CD4-positive, alpha-beta T cell treated with Interleukin-6 at 100 ng/mL for 8 hours (primary cell): ENCODE results near the gene DPP6.

Experiments used
- DNase-seq: peaks from one replicate; pipeline ENCODE4 v3.0.0-alpha.2; 2020; ENCODE audit warnings: mixed read lengths, low spot score

Gene DPP6

DNA sequence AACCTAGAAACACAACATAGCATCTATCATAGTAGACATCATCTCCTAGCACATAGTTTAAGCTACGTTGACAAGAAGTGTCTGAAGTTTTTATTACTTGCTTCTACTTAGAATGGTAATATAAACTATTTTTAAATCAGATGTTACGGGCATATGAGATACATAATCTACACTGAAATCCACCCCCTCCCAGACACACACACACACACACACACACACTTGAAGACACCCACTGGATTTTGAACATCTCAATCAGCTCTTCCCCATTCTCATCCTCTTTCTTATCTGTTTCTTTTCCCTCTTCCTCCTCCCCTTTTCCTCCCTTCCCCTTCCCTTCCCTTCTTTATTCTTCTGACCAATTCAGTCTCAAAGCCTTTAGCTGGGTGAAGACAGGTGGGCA lies 774.8 kb downstream of the DPP6 start:
- DNase-seq, result no peak

DNA sequence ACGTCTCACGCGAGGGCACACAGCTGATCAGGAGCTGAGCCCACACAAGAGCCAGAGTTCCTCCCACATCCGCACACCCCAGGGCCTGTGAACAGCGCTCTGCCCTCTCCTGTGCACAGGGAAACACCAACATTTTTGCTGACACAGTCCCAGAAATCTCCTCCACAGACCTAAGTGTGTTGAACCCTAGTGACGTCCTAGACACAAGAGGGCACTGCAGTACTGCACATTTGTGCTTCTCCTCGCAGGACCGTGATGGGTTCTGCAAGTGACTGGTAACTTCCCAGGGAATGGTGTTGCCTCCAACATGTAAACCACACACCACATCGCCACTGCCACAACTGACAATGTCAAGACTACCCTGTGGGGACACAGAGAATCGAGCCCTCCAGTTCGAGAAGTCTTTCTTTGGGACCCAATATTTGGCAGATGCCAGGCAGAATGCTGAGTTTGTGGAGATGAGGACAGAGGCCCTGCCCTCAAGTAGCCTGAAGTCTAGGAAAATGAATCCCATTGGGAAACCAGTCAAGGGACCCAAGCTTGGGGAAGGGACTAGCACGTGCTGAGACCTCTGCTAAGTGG lies 780.5 kb downstream of the DPP6 start:
- no peak for DNase-seq

DNA sequence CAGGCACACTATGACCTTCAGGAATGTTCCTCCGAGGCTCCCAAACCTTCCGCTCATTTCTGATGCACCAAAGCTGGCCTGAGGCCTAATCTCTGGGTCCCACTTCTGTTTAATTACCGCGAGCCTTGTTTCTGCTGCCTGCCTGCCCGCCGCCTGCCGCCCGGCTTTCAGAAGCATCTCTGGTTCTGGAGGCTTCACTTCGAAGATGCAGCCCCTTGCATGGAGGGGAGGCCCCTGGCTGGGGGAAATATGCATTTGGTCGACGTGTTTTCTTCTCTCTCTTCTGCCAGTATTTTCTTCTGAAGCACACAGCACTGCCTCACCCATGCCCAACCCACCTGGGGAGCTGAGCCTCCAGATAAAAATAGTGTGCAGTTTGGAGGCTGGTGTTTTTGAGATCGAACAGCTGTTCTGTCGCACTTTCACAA lies 783.8 kb downstream of the DPP6 start:
- no peak for DNase-seq

DNA sequence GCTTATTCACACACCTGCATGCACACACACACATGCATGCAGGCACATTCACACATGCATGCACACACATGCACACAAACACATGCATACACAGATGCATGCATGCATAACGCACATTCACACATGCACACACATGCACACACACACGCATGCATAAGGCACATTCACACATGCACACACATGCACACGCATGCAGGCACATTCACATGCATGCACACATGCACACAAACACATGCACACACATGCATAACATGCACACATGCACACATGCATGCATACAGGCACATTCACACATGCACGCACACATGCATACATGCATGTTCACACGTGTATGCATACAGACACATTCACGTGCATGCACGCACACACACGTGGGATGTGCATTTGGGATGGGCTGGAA lies 784.9 kb downstream of the DPP6 start:
- DNase-seq, result no peak

DNA sequence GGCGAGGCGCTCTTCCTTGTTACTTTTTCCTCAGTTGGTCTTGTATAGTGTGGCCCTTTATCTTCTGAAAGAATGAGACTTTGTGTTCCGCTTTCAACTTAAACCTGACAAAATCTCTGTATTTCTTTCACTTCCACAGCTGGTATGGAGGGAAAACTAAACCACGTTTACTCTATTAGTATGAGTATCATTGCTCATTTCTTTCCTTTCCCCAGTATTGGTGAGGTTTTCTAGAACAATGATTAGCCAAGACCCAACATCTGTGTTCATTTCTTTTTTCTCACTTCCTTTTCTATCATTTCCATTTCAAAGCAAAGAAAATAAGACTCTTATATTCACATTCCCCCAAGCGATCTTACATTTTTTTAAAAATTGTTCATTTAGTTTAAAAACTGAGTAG lies 785.4 kb downstream of the DPP6 start:
- no peak for DNase-seq

DNA sequence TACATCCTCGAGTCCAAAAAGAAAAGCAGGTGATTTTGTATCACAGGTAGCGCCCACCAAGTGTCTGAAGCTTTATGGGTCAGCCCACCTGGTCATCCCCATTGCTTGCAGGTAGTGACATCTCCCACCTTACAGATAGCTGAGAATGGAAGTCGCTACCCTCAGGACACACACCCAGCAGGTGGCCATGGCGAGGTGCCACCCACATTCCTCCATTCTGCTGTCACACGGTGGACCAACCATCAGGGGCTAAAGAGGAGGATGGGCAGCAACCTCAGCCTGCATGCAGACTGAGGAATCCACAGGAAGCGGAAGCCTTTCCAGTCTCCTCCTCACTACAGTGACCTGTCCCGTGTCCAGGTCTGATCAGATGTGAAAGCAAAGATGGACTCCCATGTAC lies 787.9 kb downstream of the DPP6 start:
- no peak for DNase-seq

DNA sequence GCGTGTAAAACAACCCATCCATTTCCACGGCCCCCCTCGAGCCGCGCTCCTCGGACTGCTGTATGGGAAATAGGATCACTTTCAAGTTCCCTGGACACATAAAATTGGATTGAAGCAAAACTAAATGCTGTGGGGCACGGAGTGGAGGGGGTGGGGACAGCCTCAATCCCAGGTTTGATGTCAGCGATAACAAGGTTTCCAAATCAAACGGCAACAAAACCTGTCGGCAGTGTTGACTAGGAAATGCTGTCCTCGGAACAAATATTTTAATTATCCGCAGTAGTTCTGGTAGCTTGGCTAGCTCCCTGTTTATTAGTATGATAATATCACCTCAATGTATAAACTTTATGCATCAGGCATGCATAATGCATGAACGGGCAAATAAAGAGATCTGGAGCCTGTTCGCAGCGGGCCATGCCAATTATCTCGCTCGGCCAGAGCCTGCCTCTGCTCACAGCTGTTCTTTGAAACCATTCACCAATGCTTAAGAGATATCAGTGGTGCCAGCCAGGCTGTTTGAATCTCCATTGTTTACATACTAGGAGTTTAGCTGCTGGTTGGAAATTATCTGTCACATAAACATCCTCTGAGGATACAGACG lies 789.6 kb downstream of the DPP6 start:
- DNase-seq, result no peak

DNA sequence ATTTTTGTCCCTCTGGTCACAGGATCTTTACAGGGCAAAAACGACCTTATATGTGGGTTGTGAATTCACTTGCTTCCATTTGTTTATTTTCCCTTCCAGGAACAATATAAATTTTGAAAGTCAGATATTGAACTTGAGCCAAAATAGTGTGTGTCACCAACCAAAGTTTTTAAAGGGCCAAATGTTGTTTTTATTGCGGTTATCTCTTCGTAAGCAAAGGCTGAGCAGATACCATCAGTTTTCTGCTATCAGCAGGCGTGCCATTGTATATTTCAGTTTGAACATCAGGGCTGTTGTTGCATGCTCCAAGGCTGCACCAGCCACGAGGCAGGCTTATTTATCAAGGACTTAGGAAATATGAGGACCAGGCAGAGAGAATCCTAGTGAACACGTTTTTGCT lies 790.4 kb downstream of the DPP6 start:
- no peak for DNase-seq

DNA sequence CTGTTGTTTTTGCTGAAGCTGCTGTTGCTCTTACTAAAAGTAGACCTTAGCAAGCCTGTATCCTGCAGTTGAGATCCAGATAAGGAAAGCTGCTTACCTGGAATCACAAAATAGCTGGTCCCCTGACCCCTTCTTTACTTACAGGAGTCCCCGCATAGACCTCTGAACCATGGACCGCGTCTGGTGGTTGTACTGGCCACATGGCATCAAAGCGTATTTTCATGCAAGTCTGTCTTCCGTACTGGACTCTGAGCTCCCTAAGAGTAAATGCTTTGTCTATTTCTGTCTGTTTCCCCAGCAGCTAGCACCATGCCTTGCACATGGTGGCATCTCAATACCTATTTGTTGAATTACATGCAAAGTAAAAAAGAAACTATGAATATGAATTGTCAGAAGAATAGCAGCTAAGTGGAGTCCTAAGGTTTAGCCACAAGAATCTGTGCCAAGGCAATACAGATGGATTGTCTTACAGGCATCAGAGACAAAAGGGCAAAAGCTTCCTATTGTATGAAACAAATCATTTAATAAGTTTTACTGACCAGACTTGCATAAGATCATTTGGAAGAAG lies 791.6 kb downstream of the DPP6 start:
- DNase-seq, result no peak

DNA sequence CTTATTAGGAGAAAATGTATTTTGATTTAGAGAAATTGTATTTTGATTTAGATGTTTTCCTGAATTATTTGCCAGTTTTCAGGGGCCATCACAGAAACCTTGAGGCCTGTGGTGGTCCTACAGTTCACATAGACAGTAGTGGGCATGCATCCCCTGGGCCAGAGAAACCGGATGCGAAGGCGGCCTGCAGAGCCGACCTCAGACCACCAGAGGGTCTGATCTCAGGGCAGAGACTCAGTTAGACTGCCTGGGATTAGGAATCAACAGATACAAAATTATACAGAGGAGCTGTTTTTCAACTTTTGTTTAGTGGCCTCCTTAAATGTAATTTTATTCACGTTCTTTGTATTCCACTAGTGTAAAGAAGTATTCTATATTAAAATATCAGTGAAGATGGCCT lies 792.3 kb downstream of the DPP6 start:
- no peak for DNase-seq

DNA sequence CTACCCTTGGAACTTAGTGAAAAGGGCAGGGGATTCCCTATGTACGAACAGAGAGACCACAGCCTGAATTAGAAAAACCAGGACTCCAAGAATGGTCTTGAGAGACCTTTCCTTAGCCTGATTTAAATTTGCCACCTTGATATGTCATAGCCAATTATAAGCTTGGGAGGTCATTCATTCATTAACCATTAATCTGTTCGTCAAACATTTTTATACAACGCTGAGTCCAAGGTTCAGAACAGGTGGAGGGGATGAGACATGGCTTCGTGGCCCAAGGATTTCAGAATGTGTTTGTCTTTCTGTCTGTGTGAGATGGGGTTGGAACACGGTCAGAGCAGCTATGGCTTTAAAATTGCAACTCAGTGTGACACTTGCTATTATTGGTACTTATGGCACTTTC lies 792.8 kb downstream of the DPP6 start:
- DNase-seq, result no peak

DNA sequence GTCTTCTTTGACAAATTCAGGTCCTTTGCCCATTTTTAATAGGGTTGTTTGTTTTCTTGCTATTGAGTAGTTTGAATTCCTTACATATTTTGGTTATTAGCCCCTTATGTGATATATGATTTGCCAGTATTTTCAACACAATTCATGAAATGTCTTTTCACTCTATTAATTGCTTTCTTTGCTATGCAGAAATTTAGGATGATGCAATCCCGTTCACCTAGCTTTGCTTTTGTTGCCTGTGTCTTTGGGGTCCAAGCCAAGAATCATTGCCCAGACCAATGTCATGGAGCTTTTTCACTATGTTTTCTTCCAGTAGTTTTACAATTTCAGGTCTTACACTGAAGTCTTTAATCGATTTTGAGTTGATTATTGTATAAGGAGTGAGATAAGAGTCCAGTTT lies 796.3 kb downstream of the DPP6 start:
- no peak for DNase-seq

DNA sequence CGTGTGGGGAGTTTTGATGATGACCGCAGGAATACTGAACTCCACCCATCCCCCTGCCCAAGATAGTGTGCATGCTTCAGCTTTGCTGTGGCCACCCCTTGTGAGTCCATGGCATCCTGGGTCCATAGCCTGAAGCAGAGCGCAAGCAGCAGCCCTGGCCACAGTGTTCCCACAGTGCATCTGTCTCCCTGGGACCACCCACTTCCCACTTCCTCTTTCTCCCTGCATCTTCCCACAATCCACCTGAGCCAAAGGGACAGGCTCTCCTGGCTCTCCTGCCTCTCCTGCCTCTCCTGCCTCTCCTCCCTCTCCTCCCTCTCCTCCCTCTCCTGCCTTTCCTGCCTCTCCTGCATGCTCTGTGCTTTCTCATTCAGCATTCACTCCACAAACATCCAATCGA lies 800.0 kb downstream of the DPP6 start:
- no peak for DNase-seq

DNA sequence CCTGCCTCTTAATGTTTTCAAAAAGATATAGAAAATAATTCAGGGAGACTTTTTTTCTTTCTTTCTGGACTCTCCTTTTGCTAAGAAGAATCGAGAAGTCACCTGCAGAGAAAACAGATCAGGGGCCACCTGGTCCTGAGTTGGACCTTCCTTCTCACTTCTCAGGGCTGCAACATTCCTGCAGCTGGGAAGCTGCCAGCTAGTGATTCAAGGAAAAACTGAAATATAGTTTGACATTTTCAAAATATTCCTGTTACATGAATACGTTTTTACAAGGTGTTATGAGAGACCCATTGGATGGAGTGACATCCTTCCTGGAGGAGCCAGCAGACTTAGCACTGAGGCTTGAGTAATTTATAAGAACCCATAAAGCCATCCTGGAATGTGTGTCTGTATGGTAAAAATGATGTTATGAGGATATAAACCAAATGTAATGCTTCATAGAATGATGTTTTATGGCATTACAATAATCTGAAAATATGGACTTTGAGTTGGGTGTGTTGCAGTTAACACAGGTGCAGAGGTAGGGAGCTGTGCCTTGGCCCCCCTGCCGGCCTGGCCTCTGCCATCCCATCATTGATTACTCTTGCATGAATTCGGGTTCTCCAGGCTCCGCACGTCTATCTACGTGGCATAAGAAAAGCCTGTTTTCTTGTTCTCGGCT lies 801.0 kb downstream of the DPP6 start:
- no peak for DNase-seq

DNA sequence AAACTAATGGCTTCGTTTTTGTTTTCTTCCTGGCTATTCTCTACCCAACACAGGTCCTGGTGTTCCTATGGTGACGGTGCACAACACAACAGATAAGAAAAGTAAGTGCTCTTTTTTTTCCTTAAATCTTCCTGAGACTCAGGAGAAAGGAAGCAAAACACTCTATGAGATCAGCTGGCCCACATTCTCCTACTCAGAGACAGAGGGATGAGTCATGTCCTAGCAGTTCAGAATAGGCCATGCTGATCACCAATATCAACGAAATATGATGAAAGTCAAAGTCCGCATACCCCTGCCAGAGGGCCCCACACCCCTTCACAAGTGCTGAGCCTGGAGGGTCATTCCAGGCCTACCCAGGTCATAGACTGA lies 801.5 kb downstream of the DPP6 start:
- DNase-seq, result no peak

DNA sequence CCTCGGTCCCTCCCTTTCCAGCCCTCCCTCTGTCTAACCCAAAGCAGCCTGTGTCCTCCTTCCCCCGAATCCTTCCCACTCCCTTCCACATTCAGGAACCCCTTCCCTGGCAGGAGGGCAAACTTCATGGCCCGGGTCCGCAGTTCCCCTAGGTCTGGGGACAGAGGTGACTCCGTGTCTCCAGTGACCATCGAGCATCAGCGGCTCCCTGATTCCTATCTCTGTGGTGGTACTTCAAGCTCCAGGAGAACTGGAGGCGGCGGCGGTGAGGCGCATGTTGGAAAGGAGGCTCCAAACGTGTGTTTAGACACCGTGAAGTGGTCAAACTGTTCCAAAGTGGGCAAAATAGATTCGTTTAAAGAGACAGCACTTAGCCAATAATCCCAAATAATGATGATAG lies 802.6 kb downstream of the DPP6 start:
- DNase-seq, result no peak

DNA sequence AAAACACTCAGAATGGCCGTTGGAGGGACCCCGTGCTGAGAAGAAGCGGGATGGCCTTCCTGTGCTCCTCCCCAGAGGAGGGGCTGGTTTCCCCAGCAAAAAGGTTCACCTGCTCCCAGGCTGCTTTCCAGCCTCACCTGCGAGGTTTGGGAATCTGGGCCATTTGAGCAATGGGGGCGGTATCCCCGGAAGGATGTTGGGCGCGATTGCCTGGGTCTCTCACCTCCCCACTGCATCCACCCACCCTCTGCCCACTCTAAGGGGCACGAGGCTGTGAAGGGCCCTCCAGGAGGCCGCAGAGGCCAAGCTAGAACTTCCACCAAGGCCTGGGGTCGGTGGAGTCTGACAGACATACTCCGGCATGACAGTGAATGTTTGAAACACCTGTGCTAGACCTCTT lies 803.2 kb downstream of the DPP6 start:
- DNase-seq, result no peak

DNA sequence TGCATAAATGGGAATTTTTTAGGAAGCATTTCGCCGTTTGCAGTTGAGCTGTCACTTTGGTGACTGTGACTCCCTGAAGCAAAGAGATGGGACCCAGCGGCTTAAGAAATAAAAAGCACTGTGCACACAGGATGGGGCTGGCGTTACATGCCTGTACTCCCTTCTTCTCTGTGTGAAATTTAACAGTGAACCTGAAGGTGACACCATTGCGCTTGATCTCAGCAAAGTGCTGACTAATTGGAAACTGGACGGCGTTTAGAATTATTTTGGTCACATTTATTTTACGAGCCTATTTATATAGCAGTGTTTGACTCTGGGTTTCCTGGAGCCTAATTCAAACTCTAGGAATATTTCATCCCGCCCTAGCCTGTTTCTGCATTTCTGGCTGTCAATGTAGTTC lies 804.5 kb downstream of the DPP6 start:
- no peak for DNase-seq

DNA sequence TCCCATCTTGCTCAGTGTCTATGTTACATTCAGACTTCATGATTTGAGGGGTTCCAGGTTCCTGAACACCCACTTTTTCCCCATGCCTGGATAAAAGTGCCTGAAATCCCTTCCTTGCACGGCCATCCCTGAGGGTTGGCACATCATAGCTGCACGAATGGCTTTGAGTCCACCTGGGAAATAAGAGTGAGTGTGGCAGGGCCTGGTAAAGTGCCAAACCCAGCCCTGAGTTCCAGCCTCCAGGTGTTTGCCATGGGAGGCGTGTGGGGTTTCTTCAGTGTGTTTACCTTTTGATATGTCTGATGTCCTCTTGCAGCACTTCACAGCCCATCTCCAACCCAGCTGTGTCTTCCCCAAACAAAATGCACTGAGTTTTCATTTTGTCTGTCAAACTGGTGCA lies 805.0 kb downstream of the DPP6 start:
- no peak for DNase-seq

DNA sequence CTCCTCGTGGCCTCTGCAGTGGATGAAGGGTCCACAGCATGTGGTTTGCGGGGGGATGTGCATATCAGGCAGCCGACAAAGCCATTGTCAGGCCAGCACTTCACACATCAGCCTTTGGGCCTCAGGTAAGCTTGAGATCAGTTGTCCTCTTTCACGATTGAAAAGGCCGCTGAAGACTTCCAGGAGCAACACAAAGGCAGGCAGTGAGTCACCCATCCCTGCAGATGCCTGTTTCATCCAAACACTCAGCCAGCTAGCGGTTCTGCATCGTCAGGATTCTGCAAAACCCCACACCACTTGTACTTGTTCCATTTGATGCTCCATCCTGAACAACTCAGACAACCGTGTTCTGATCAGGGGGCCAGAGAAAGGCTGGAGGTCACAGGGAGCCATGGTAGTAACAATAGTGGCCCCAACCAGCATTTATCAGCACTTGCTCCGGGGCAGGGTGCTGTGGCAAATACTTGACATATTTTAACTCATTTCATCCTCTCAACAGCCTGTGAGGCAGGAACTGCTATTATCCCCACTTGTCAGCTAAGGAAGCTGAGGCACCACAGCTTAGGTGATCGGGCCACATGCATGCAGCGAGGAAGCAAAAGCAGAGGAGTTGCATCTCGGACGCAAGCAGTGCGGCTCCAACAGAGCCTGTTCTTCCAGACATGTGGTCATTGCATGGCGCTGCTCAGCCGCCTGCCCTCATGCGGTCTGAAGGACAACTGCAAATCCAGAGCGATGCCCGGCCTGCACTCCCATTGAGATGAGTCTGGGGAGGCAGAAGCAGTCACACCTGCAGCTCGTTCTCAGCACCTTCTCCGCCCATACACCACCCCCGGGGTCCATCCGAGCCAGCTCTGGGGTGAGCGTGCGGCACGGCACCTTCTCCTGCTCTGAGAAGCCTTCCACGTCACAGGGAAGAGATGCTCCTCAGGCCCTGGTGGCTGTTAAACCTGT lies 805.8 kb downstream of the DPP6 start:
- no peak for DNase-seq

DNA sequence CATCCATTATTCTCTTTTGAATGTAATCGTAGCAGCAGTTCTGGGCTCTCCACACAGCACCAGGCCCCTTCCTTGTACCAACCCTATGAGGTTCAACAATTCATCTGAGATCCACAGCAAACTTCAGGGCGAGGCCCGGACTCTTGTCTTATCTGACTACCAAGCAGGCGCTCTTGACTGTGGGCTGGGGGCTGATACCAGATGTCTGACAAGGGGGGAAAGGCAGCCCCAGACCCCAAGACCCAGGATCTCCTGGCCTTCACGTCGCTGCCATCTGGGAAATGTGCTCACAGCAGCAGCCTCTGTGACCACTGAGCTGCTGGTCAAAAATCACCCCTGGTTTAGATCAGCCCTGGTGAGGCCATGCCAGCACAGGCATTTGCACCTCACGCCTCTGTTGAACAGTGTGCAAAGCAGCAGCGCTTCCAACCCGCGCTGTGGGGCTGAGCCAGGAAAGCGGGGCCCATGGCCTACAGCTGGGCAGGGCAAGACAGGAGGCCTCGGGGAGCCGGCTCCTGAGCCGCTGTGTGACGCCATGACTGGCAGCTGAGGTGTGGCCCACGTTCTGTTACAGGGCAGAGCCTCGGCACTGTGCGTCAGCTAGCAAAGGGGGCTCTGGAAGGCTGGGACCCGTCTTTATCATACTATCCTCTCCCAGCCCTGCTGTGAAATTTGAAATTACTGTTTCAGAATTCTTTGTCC lies 806.8 kb downstream of the DPP6 start:
- no peak for DNase-seq
